ENCODE data around the gene RNF180. TPM values are rescaled to one million over a fixed set of nuclear protein-coding genes. Genes with fewer than 3 reads are reported as not detected.

The RNF180 gene
- polyA plus RNA-seq, 1 donor from 2014 or later: 6.4 TPM

DNA sequence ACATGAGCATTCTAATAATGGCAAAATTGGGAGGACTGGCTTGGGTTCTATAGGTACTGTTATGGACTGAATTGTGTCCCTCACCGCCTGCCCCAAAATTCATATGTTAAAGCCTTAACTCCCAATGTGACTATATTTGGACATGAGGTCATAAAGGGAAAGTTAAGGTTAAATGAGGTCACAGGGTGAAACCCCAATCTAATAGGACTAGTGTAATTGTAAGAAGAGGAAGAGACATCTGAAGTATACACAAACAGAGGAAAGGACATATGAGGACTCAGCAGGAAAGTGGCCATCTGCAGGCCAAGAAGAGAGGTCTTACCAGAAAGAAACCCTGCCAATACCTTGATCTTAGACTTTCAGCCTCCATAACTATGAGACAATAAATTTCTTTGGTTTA lies 23.1 kb downstream of the RNF180 start:
- H3K9me2 ChIP-seq (ENCODE audit: insufficient read depth, low read length): no peaks in the 10 kb centered on the region
- H3K27me3 ChIP-seq (ENCODE audit: insufficient read depth, low read depth, low read length): no peaks in the 10 kb centered on the region
- no peak overlapping the region for H3K4me3 ChIP-seq (ENCODE audit: low read length)
- no peak overlapping the region for H3K4me2 ChIP-seq (ENCODE audit: low read length)
- TF ChIP-seq RAD21 (conservative IDR thresholded peaks at IDR 0.05) (no peak), POLR2AphosphoS5 (IDR thresholded peaks at IDR 0.05) (no peak), CTCF (IDR thresholded peaks at IDR 0.05; ENCODE audit: poor library complexity, severe bottlenecking) (no peak), TAF1 (IDR thresholded peaks at IDR 0.05; ENCODE audit: low read depth) (no peak), MXI1 (conservative IDR thresholded peaks at IDR 0.05; ENCODE audit: poor library complexity, severe bottlenecking) (no peak), EZH2 (IDR thresholded peaks at IDR 0.05; ENCODE audit: borderline replicate concordance, insufficient read depth, low read length, poor library complexity, severe bottlenecking) (no peak), EP300 (conservative IDR thresholded peaks at IDR 0.05; ENCODE audit: poor library complexity, severe bottlenecking) (no peak), SMC3 (conservative IDR thresholded peaks at IDR 0.05; ENCODE audit: poor library complexity) (no peak)
- TF ChIP-seq, protein P1, sequence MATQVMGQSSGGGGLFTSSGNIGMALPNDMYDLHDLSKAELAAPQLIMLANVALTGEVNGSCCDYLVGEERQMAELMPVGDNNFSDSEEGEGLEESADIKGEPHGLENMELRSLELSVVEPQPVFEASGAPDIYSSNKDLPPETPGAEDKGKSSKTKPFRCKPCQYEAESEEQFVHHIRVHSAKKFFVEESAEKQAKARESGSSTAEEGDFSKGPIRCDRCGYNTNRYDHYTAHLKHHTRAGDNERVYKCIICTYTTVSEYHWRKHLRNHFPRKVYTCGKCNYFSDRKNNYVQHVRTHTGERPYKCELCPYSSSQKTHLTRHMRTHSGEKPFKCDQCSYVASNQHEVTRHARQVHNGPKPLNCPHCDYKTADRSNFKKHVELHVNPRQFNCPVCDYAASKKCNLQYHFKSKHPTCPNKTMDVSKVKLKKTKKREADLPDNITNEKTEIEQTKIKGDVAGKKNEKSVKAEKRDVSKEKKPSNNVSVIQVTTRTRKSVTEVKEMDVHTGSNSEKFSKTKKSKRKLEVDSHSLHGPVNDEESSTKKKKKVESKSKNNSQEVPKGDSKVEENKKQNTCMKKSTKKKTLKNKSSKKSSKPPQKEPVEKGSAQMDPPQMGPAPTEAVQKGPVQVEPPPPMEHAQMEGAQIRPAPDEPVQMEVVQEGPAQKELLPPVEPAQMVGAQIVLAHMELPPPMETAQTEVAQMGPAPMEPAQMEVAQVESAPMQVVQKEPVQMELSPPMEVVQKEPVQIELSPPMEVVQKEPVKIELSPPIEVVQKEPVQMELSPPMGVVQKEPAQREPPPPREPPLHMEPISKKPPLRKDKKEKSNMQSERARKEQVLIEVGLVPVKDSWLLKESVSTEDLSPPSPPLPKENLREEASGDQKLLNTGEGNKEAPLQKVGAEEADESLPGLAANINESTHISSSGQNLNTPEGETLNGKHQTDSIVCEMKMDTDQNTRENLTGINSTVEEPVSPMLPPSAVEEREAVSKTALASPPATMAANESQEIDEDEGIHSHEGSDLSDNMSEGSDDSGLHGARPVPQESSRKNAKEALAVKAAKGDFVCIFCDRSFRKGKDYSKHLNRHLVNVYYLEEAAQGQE (IDR thresholded peaks at IDR 0.05; ENCODE audit: borderline replicate concordance): no peak
- H4K20me1 ChIP-seq (ENCODE audit: insufficient read depth): no peaks in the 10 kb centered on the region
- no peaks in the 10 kb centered on the region for H3K79me2 ChIP-seq (replicated peaks; ENCODE audit: insufficient read depth, low read length)
- no peak overlapping the region for H2AFZ ChIP-seq (ENCODE audit: low read depth, low read length)
- H3K9me3 ChIP-seq (ENCODE audit: low read length): no peaks in the 10 kb centered on the region
- no peak overlapping the region for H3K9ac ChIP-seq (ENCODE audit: low read length)
- no peaks in the 10 kb centered on the region for H3K36me3 ChIP-seq (ENCODE audit: insufficient read depth, low read length)
- H3F3A ChIP-seq (ENCODE audit: insufficient read depth, low read length, poor library complexity, severe bottlenecking): no peaks in the 10 kb centered on the region
- H3K27ac ChIP-seq (ENCODE audit: low read length): no peak overlapping the region

DNA sequence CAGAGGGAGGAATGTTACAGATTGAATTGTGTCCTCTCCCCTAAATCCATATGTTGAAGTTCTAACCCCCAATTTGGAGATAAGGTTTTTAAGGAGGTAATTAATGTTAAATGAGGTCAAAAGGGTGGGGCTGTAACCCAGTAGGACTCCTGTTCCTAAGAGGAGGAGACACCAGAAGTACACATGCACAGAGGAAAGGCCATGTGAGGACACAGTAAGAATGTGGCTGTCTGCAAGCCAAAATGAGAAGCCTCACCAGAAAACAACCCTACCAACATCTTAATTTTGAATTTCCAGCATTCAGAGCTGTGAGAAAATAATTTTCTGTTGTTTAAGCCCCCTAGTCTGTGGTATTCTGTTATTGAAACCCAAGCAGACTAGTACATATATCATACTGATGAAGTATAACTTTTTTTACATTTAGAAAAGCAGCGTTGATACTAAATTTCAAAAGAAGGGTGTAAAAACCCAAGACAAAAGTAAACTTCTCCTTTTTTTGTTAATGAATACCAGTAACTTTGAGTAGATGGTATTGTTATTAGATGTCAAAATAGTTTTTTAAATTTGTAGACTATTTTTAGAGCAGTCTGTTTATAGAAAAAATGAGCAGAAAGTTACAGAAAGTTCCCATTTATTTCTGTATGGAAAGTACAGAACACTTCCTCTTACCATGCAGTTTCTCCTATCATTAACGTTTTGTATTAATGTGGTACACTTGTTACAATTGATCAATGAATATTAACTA lies 25.1 kb downstream of the RNF180 start:
- Histone ChIP-seq H3K79me2 (replicated peaks; ENCODE audit: insufficient read depth, low read length) (no peaks in the 10 kb centered on the region), H3K27me3 (ENCODE audit: insufficient read depth, low read depth, low read length) (no peaks in the 10 kb centered on the region), H3K9ac (ENCODE audit: low read length) (no peak overlapping the region), H3K9me2 (ENCODE audit: insufficient read depth, low read length) (no peaks in the 10 kb centered on the region), H3K36me3 (ENCODE audit: insufficient read depth, low read length) (no peaks in the 10 kb centered on the region), H3K9me3 (ENCODE audit: low read length) (no peaks in the 10 kb centered on the region), H3K27ac (ENCODE audit: low read length) (no peak overlapping the region), H3K4me3 (ENCODE audit: low read length) (no peak overlapping the region), H3F3A (ENCODE audit: insufficient read depth, low read length, poor library complexity, severe bottlenecking) (no peaks in the 10 kb centered on the region), H3K4me2 (ENCODE audit: low read length) (no peak overlapping the region), H4K20me1 (ENCODE audit: insufficient read depth) (no peaks in the 10 kb centered on the region), H2AFZ (ENCODE audit: low read depth, low read length) (no peak overlapping the region)
- no peak for TF ChIP-seq RAD21 (conservative IDR thresholded peaks at IDR 0.05)
